ENCODE measurements around the gene TBL2. TPM values are rescaled to one million over a fixed set of nuclear protein-coding genes. Genes with fewer than 3 reads are reported as not detected.
"Not testable (repeated sequence)": the region's sequence is repeated elsewhere in the genome, so short reads cannot be mapped to it uniquely, and the experiment has no call there.

TBL2 gene
- total and polyA plus RNA-seq, 2 of the 4 experiments (the other 2 are of a cell fraction) = 72.6 to 94.1 TPM

DNA sequence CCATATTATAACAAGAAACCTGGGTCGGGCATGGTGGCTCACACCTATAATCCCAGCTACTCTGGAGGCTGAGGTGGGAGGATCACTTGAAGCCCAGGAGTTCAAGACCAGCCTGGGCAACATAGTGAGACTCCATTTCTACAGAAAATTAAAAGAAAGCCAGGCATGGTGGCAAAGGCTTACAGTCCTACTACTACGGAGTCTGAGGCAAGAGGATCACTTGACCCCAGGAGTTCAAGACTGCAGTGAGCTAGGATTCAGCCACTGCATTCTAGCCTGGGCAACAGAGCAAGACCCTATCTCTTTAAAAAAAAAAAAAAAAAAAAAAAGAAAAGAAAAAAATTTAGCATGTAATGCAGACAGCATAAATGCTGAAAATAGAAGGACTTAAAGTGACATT lies 39.9 kb downstream of the TBL2 start:
- H2AK9ac ChIP-seq (replicated peaks; ENCODE audit: low read depth, low read length, poor library complexity); H2BK5ac ChIP-seq (ENCODE audit: low read depth, low read length, poor library complexity, severe bottlenecking); dilution Hi-C loops (cut with HindIII; ENCODE audit: low sequenced_read_pairs, unreplicated experiment); H3K4me2 ChIP-seq (ENCODE audit: low read depth, low read length); ATAC-seq (ENCODE audit: low read depth); H2BK15ac ChIP-seq (ENCODE audit: low read depth, low read length); H3K14ac ChIP-seq (replicated peaks; ENCODE audit: low read depth, low read length); POLR2A ChIA-PET (ENCODE audit: unreplicated experiment); H3K4me1 ChIP-seq (ENCODE audit: control insufficient read depth, insufficient read depth, low read length); H3K27me3 ChIP-seq (ENCODE audit: control insufficient read depth, insufficient read depth, low read length); H4K91ac ChIP-seq (ENCODE audit: insufficient read depth, low read depth, low read length); H4K5ac ChIP-seq (ENCODE audit: low read depth, low read length); H2BK20ac ChIP-seq (ENCODE audit: low read depth, low read length); DNase-seq; H3K18ac ChIP-seq (ENCODE audit: low read depth, low read length); H3K27ac ChIP-seq (ENCODE audit: insufficient read depth, low read length); CTCF ChIA-PET; H2BK120ac ChIP-seq (ENCODE audit: low read depth, low read length); BruUV-seq (replicated peaks); H3K23ac ChIP-seq (ENCODE audit: low read depth, low read length); H4K20me1 ChIP-seq (ENCODE audit: insufficient read depth, low read length); H2AK5ac ChIP-seq (ENCODE audit: low read depth, low read length); H3K56ac ChIP-seq (ENCODE audit: extremely low read depth, insufficient read depth, low read length); H3K9me1 ChIP-seq (ENCODE audit: insufficient read depth, low read length); H2AFZ ChIP-seq (replicated peaks; ENCODE audit: low read length, poor library complexity); H4K8ac ChIP-seq (ENCODE audit: low read depth in 2 of 2, low read length in 2 of 2); H3K9me3 ChIP-seq (ENCODE audit: control insufficient read depth, insufficient read depth, low read length); intact Hi-C loops (cut with micrococcal nuclease); H3K4me3 ChIP-seq (ENCODE audit: insufficient read depth, low read depth, low read length); H3K9ac ChIP-seq (ENCODE audit: low read depth, low read length); in situ Hi-C loops (cut with MboI; ENCODE audit: low sequenced_read_pairs); H3K4ac ChIP-seq (ENCODE audit: low read depth, low read length): not testable (repeated sequence)
- peaks cover 23 to 53% of the 10 kb centered on the region in 2 experiments for H3K79me1 ChIP-seq (ENCODE audit: low read depth in 1 of 2, low read length in 2 of 2)
- WGBS, 2 experiments (ENCODE audit: extremely low coverage in 2 of 2, insufficient read length in 1 of 2) = no CpG with 5 or more reads among the region's 2 CpGs
- peaks cover 62% of the 10 kb centered on the region for H3K36me3 ChIP-seq (ENCODE audit: control insufficient read depth, insufficient read depth, low read length)

Data from IMR-90 (cell line).